ENCODE data around the gene OMP.

The OMP gene

GRCh38 chr11:77080643-77081210 lies 21.9 kb upstream of the OMP start:
- H3K27me3 ChIP-seq (ENCODE audit: insufficient read depth, low read length, poor library complexity, severe bottlenecking): no peaks in the 10 kb centered on the region
- peaks cover 54% of the 10 kb centered on the region for H3K4me1 ChIP-seq (ENCODE audit: insufficient read depth, low read length, poor library complexity, severe bottlenecking)
- H3K9ac ChIP-seq (ENCODE audit: low read depth, low read length, poor library complexity, severe bottlenecking): peak overlapping the region; percentile 69
- H3K4me2 ChIP-seq (ENCODE audit: low read depth, low read length, poor library complexity, severe bottlenecking): peak overlapping the region; percentile 51
- TF ChIP-seq CTCF (conservative IDR thresholded peaks at IDR 0.05; ENCODE audit: low read length) (no peak), EZH2phosphoT487 (IDR thresholded peaks at IDR 0.05; ENCODE audit: borderline replicate concordance) (no peak)
- no peaks in the 10 kb centered on the region for H3K9me3 ChIP-seq (ENCODE audit: insufficient read depth, low read depth, low read length)
- H3F3A ChIP-seq (ENCODE audit: low read depth): no peaks in the 10 kb centered on the region
- H3K79me2 ChIP-seq (ENCODE audit: insufficient read depth, low read length): peaks cover 27% of the 10 kb centered on the region; the same call in 1 of the 2 replicates
- no peaks in the 10 kb centered on the region for H4K20me1 ChIP-seq (ENCODE audit: insufficient read depth, low read length, poor library complexity, severe bottlenecking)
- no peak overlapping the region for H2AFZ ChIP-seq (ENCODE audit: low read length)
- H3K36me3 ChIP-seq (ENCODE audit: insufficient read depth, low read length): no peaks in the 10 kb centered on the region
- H3K9me2 ChIP-seq (replicated peaks; ENCODE audit: low read depth, low read length): no peaks in the 10 kb centered on the region
- peak overlapping the region; percentile 42 for H3K4me3 ChIP-seq (ENCODE audit: low read length, poor library complexity, severe bottlenecking)

GRCh38 chr11:77081381-77081851 lies 21.2 kb upstream of the OMP start:
- TF ChIP-seq CTCF (conservative IDR thresholded peaks at IDR 0.05; ENCODE audit: low read length): no peak
- TF ChIP-seq EZH2phosphoT487 (IDR thresholded peaks at IDR 0.05; ENCODE audit: borderline replicate concordance): no peak
- Histone ChIP-seq H3K27me3 (ENCODE audit: insufficient read depth, low read length, poor library complexity, severe bottlenecking) (no peaks in the 10 kb centered on the region), H3K4me1 (ENCODE audit: insufficient read depth, low read length, poor library complexity, severe bottlenecking) (peaks cover 55% of the 10 kb centered on the region), H3K9me2 (replicated peaks; ENCODE audit: low read depth, low read length) (no peaks in the 10 kb centered on the region), H4K20me1 (ENCODE audit: insufficient read depth, low read length, poor library complexity, severe bottlenecking) (no peaks in the 10 kb centered on the region), H3F3A (ENCODE audit: low read depth) (no peaks in the 10 kb centered on the region), H3K79me2 (ENCODE audit: insufficient read depth, low read length) (peaks cover 27% of the 10 kb centered on the region; the same call in 1 of the 2 replicates), H3K4me2 (ENCODE audit: low read depth, low read length, poor library complexity, severe bottlenecking) (peak overlapping the region; percentile 89), H3K9ac (ENCODE audit: low read depth, low read length, poor library complexity, severe bottlenecking) (peak overlapping the region; percentile 69), H3K9me3 (ENCODE audit: insufficient read depth, low read depth, low read length) (no peaks in the 10 kb centered on the region), H2AFZ (ENCODE audit: low read length) (no peak overlapping the region), H3K4me3 (ENCODE audit: low read length, poor library complexity, severe bottlenecking) (no peak overlapping the region), H3K36me3 (ENCODE audit: insufficient read depth, low read length) (no peaks in the 10 kb centered on the region)

GRCh38 chr11:77081976-77082836 lies 20.4 kb upstream of the OMP start:
- peaks cover 27% of the 10 kb centered on the region; the same call in 1 of the 2 replicates for H3K79me2 ChIP-seq (ENCODE audit: insufficient read depth, low read length)
- no peaks in the 10 kb centered on the region for H3K9me2 ChIP-seq (replicated peaks; ENCODE audit: low read depth, low read length)
- no peaks in the 10 kb centered on the region for H3F3A ChIP-seq (ENCODE audit: low read depth)
- TF ChIP-seq CTCF (conservative IDR thresholded peaks at IDR 0.05; ENCODE audit: low read length) (no peak), EZH2phosphoT487 (IDR thresholded peaks at IDR 0.05; ENCODE audit: borderline replicate concordance) (no peak)
- H3K27me3 ChIP-seq (ENCODE audit: insufficient read depth, low read length, poor library complexity, severe bottlenecking): no peaks in the 10 kb centered on the region
- H3K4me3 ChIP-seq (ENCODE audit: low read length, poor library complexity, severe bottlenecking): peak overlapping the region; percentile 73
- H3K4me2 ChIP-seq (ENCODE audit: low read depth, low read length, poor library complexity, severe bottlenecking): peak overlapping the region; percentile 89
- no peak overlapping the region for H2AFZ ChIP-seq (ENCODE audit: low read length)
- H4K20me1 ChIP-seq (ENCODE audit: insufficient read depth, low read length, poor library complexity, severe bottlenecking): no peaks in the 10 kb centered on the region
- peaks cover 59% of the 10 kb centered on the region for H3K4me1 ChIP-seq (ENCODE audit: insufficient read depth, low read length, poor library complexity, severe bottlenecking)
- no peaks in the 10 kb centered on the region for H3K9me3 ChIP-seq (ENCODE audit: insufficient read depth, low read depth, low read length)
- peak overlapping the region; percentile 69 for H3K9ac ChIP-seq (ENCODE audit: low read depth, low read length, poor library complexity, severe bottlenecking)
- no peaks in the 10 kb centered on the region for H3K36me3 ChIP-seq (ENCODE audit: insufficient read depth, low read length)
